NT2/D1 (cell line): ENCODE measurements around the gene TMEM53.

Source experiments
- DNase-seq: peaks from one replicate; pipeline ENCODE4 v3.0.0-alpha.2; 2011; ENCODE audit warnings: low read depth, low spot score
- H3K27me3 ChIP-seq: 2 replicates; pipeline ENCODE4 v1.6.0; 2011; ENCODE audit warnings: mild to moderate bottlenecking; ENCODE audit not compliant: insufficient read length, insufficient read depth
- H3K36me3 ChIP-seq: 2 replicates; pipeline ENCODE4 v1.6.1; 2011; ENCODE audit warnings: mild to moderate bottlenecking, low read length, mixed read lengths; ENCODE audit not compliant: insufficient read depth, insufficient read length
- H3K4me1 ChIP-seq: 2 replicates; pipeline ENCODE4 v1.5.1; 2011; ENCODE audit not compliant: insufficient read depth, insufficient read length
- H3K4me3 ChIP-seq: 2 replicates; pipeline ENCODE4 v1.5.1; 2011; ENCODE audit warnings: low read depth; ENCODE audit not compliant: insufficient read length
- H3K9ac ChIP-seq: 2 replicates; pipeline ENCODE4 v1.6.0; 2011; ENCODE audit warnings: low read depth; ENCODE audit not compliant: insufficient read length
- H3K9me3 ChIP-seq: 2 replicates; pipeline ENCODE4 v1.5.1; 2011; ENCODE audit warnings: mild to moderate bottlenecking, low read length; ENCODE audit not compliant: insufficient read depth
- SUZ12 ChIP-seq: IDR thresholded peaks from 2 replicates; pipeline ENCODE4 v1.6.1; 2011; ENCODE audit not compliant: insufficient read length, insufficient read depth; ENCODE audit errors: extremely low read depth
- YY1 ChIP-seq: IDR thresholded peaks from 2 replicates; pipeline ENCODE4 v1.6.1; 2011; ENCODE audit not compliant: insufficient read length, insufficient read depth
- ZNF274 ChIP-seq: IDR thresholded peaks from 2 replicates; pipeline ENCODE4 v1.6.1; 2011; ENCODE audit warnings: mild to moderate bottlenecking, low read depth, low read length

The TMEM53 gene

GRCh38 chr1:44696101-44696500 lies 21.8 kb upstream of the TMEM53 start:
- Histone ChIP-seq H3K9me3 (no peaks in the 10 kb centered on the region), H3K9ac (no peak overlapping the region), H3K4me1 (peaks cover 3% of the 10 kb centered on the region), H3K27me3 (no peaks in the 10 kb centered on the region), H3K36me3 (no peaks in the 10 kb centered on the region), H3K4me3 (no peak overlapping the region)
- TF ChIP-seq SUZ12 = no peak
- TF ChIP-seq YY1 = no peak
- no peak for TF ChIP-seq ZNF274
- DNase-seq = no peak

GRCh38 chr1:44695671-44696070 lies 21.4 kb upstream of the TMEM53 start:
- Histone ChIP-seq H3K4me3 (no peak overlapping the region), H3K4me1 (peaks cover 3% of the 10 kb centered on the region), H3K9me3 (no peaks in the 10 kb centered on the region), H3K9ac (no peak overlapping the region), H3K27me3 (no peaks in the 10 kb centered on the region), H3K36me3 (no peaks in the 10 kb centered on the region)
- no peak for TF ChIP-seq YY1
- no peak for TF ChIP-seq SUZ12
- TF ChIP-seq ZNF274 = no peak
- DNase-seq = no peak

- DNase-seq = no peak
- H3K9ac ChIP-seq = no peak overlapping the region
- no peaks in the 10 kb centered on the region for H3K27me3 ChIP-seq
- H3K4me3 ChIP-seq = no peak overlapping the region
- no peaks in the 10 kb centered on the region for H3K36me3 ChIP-seq
- TF ChIP-seq SUZ12 (no peak), ZNF274 (no peak), YY1 (no peak)
- H3K4me1 ChIP-seq = peaks cover 3% of the 10 kb centered on the region
- H3K9me3 ChIP-seq = no peaks in the 10 kb centered on the region
These were observed 20.7 kb upstream of the TMEM53 start for GRCh38 chr1:44694863-44695478.

- no peak for TF ChIP-seq SUZ12
- no peak for TF ChIP-seq YY1
- no peak for TF ChIP-seq ZNF274
- Histone ChIP-seq H3K9ac (no peak overlapping the region), H3K27me3 (no peaks in the 10 kb centered on the region), H3K9me3 (no peaks in the 10 kb centered on the region), H3K4me3 (no peak overlapping the region), H3K36me3 (no peaks in the 10 kb centered on the region), H3K4me1 (peaks cover 3% of the 10 kb centered on the region)
- no peak for DNase-seq
These were observed 19.6 kb upstream of the TMEM53 start for GRCh38 chr1:44693900-44694299.

- Histone ChIP-seq H3K4me3 (no peak overlapping the region), H3K9ac (no peak overlapping the region), H3K4me1 (peaks cover 3% of the 10 kb centered on the region), H3K27me3 (no peaks in the 10 kb centered on the region), H3K9me3 (no peaks in the 10 kb centered on the region), H3K36me3 (no peaks in the 10 kb centered on the region)
- no peak for DNase-seq
- TF ChIP-seq YY1 (no peak), SUZ12 (no peak), ZNF274 (no peak)
These were observed 18.9 kb upstream of the TMEM53 start for GRCh38 chr1:44693159-44693558.

- Histone ChIP-seq H3K4me3 (no peak overlapping the region), H3K9me3 (no peaks in the 10 kb centered on the region), H3K36me3 (no peaks in the 10 kb centered on the region), H3K27me3 (no peaks in the 10 kb centered on the region), H3K4me1 (no peaks in the 10 kb centered on the region), H3K9ac (no peak overlapping the region)
- no peak for DNase-seq
- no peak for TF ChIP-seq YY1
- no peak for TF ChIP-seq ZNF274
- no peak for TF ChIP-seq SUZ12
These were observed 15.1 kb upstream of the TMEM53 start for GRCh38 chr1:44689447-44689765.

GRCh38 chr1:44688760-44689446 lies 14.6 kb upstream of the TMEM53 start:
- DNase-seq = no peak
- H3K4me3 ChIP-seq = no peak overlapping the region
- H3K27me3 ChIP-seq = no peaks in the 10 kb centered on the region
- H3K4me1 ChIP-seq = no peaks in the 10 kb centered on the region
- no peak for TF ChIP-seq YY1
- TF ChIP-seq SUZ12 = no peak
- no peak for TF ChIP-seq ZNF274
- H3K36me3 ChIP-seq = no peaks in the 10 kb centered on the region
- H3K9me3 ChIP-seq = no peaks in the 10 kb centered on the region
- H3K9ac ChIP-seq = no peak overlapping the region
